ENCODE measurements around the gene GATD1.

GATD1 gene

GRCh38 chr11:794766-795633, 17.7 kb upstream of the GATD1 start:
- no peak for DNase-seq

GRCh38 chr11:794013-794765, 16.9 kb upstream of the GATD1 start:
- DNase-seq = no peak

GRCh38 chr11:793556-793955, 16.3 kb upstream of the GATD1 start:
- DNase-seq = no peak

GRCh38 chr11:792873-793272, 15.6 kb upstream of the GATD1 start:
- DNase-seq = no peak

- DNase-seq = no peak
Observed at GRCh38 chr11:792535-792821, 15.2 kb upstream of the GATD1 start.

GRCh38 chr11:791658-792534, 14.6 kb upstream of the GATD1 start:
- no peak for DNase-seq

- DNase-seq = no peak
Observed at GRCh38 chr11:790721-791564, 13.7 kb upstream of the GATD1 start.

GRCh38 chr11:789943-790342, 12.7 kb upstream of the GATD1 start, which contains the start of gene CEND1:
Gene CEND1 (minus strand): TSS chr11:790090. CDS start chr11:788576, 1,514 bp downstream.
- no peak for DNase-seq

GRCh38 chr11:788953-789940, 12.0 kb upstream of the GATD1 start:
- no peak for DNase-seq

GRCh38 chr11:788009-788640, 10.8 kb upstream of the GATD1 start:
- DNase-seq = no peak

- DNase-seq = no peak
Observed at GRCh38 chr11:787084-787675, 9.9 kb upstream of the GATD1 start.

GRCh38 chr11:786235-787083, 9.2 kb upstream of the GATD1 start:
- DNase-seq = no peak

- DNase-seq = no peak
Observed at GRCh38 chr11:783581-784015, 6.3 kb upstream of the GATD1 start.

- DNase-seq = no peak
Observed at GRCh38 chr11:782264-783174, 5.2 kb upstream of the GATD1 start.

- no peak for DNase-seq
Observed at GRCh38 chr11:779955-780532, 2.8 kb upstream of the GATD1 start.

- no peak for DNase-seq
Observed at GRCh38 chr11:778976-779954, 2.0 kb upstream of the GATD1 start.

Measured in KG1 (cell line).